Mesenteric fat pad (tissue), 1 donor: ENCODE results near the gene ACOT13. TPM values are rescaled to one million over a fixed set of nuclear protein-coding genes. Genes with fewer than 3 reads are reported as not detected.
"Not testable (repeated sequence)": the region's sequence is repeated elsewhere in the genome, so short reads cannot be mapped to it uniquely, and the experiment has no call there.

Experiments
- DNase-seq: peaks from one replicate; pipeline ENCODE4 v3.0.0-alpha.2; 2020; ENCODE audit warnings: low spot score
- total RNA-seq: library from RNA; stranded (reverse); fragmentation: NEBNext Ultra II Directional; extraction: Animal tissue kit (Norgen Biotek cat#: 25700); gene quantifications from one replicate; pipeline ENCODE4 v1.2.1, GENCODE V29; 2021
- donor health status: DM: yes; HTN: yes; CAD: no.

ACOT13 gene
- total RNA-seq, 1 donor from 2014 or later: 17.0 TPM

GRCh38 chr6:24692003-24692402 is 25.1 kb downstream of the ACOT13 start:
- no peak for DNase-seq

DNA sequence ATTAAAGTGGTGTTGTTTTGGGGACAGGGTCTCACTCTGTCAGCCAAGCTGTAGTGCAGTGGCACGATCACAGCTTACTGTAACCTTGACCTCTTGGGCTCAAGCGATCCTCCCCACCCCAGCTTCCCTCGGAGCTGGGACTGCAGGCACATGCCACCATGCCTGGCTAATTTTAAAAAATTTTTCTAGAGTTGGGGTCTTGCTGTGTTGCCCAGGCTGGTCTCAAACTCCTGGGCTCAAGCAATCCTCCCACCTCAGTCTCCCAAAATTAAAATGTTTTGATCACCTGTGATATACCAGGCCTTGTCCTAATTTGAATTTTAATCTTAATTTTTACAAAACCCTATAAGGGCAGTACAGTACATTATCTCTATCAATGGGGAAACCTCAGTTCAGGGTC is 25.5 kb downstream of the ACOT13 start:
- DNase-seq: no peak

- no peak for DNase-seq
Observed at GRCh38 chr6:24692848-24693592, 26.1 kb downstream of the ACOT13 start.

DNA sequence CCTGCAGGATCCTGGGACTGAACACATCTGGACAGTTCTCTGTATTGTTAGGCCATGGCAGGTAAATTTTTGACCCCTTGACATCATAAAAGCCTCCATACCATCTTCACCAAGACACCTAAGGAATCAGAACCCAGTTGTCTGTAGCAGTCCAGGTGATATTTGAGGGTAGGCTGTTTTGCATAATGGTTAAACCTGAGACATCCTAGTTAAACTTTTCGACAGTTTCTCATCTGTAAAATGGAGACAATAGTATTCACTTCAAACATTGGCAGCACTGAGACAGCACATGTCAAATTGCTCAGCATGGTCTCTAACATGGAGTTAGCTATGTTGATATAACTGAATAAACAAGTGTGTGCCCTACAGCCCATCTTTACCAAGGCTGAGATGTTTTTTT is 27.3 kb downstream of the ACOT13 start:
- no peak for DNase-seq

DNA sequence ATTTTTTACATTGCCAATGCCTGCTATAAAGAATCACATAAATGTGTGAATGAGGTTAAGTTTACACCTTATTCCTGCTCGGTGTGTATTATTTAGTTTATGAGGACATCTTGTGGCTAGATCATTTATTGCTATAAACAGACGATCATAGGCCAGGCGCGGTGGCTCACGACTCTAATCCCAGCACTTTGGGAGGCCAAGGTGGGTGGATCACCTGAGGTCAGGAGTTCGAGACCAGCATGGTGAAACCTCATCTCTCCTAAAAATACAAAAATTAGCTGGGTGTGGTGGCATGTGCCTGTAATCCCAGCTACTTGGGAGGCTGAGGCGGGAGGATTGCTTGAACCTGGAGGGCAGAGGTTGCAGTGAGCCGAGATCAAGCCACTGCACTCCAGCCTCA is 28.8 kb downstream of the ACOT13 start:
- not testable (repeated sequence) for DNase-seq

DNA sequence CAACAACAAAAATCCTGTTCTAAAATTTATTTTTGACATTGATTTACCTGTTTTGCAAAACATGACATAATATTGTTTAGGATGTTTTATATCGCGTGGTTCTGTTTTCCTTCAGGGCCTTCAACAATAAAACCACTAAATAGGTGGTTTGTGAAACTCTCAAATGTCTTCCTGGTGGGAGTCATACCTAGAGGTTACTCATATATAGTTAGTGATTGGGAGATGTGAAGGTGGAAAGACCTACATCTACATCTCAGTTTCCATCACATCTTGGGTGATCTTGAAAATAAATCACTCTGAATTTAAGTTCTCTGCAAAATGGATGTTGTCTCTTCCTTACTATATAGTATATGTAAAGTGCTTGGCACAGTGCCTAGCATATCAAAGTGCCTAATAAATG is 29.2 kb downstream of the ACOT13 start:
- no peak for DNase-seq

DNA sequence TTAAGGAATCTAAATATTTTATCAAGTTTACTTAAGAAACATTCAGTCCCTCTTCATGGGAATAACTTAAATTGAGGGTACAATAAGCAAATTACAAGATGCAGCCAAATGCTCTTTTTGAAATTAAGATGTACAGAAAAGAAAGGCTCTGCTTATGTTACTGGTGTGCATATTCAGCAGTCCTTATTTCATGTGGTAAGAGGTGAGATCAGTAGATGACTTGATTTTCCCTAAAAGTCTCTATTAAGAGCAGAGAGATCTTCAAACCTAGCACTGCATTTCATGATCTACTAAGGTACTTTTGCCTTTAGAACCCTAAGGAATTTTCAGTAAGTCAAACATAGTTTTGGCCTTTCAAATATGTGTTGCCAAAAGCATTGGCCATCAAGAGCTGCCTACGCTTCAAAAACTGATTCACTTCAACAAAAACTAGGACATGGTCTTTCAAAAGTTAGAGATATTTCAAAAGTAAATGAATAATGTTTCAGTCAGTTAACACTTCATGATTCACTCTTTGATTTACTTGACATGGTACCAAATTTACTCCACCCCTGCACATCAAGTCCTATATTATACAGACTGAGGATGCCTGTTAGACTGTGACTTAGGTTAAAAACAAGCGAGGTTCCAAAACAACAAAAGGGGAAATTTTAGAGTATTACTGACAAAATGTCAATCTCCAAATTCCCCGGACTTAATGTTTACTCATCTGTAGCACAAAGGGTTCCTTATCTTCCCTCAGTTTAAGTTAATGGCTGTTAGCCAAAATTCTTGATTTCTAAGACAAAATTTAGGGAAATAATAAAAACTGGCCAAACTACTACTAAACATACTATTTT is 32.9 kb downstream of the ACOT13 start:
- DNase-seq: no peak

GRCh38 chr6:24702720-24703282 is 35.9 kb downstream of the ACOT13 start:
- no peak for DNase-seq

- DNase-seq: no peak
Observed at GRCh38 chr6:24704468-24704867, 37.6 kb downstream of the ACOT13 start.

DNA sequence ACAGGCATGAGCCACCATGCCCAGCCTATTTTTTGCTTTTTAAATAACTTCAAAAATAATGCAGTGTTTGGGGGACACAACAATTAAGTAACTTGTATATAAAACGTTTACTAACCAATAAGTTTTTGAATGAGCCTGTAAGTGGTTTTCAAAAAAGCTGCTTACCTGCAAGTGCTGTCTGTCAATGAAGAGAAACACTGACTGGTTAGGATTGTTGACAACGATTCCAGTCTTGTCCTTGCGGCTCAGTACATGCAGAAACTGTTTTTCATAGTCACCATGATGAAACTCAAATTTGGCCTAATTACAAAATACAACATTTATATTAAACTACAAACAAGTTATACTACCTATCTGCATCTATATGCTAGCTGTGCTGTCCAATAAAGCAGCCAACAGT is 41.7 kb downstream of the ACOT13 start:
- no peak for DNase-seq

- DNase-seq: no peak
Observed at GRCh38 chr6:24709014-24709711, 42.3 kb downstream of the ACOT13 start.

- no peak for DNase-seq
Observed at GRCh38 chr6:24710519-24711303, 43.8 kb downstream of the ACOT13 start.

DNA sequence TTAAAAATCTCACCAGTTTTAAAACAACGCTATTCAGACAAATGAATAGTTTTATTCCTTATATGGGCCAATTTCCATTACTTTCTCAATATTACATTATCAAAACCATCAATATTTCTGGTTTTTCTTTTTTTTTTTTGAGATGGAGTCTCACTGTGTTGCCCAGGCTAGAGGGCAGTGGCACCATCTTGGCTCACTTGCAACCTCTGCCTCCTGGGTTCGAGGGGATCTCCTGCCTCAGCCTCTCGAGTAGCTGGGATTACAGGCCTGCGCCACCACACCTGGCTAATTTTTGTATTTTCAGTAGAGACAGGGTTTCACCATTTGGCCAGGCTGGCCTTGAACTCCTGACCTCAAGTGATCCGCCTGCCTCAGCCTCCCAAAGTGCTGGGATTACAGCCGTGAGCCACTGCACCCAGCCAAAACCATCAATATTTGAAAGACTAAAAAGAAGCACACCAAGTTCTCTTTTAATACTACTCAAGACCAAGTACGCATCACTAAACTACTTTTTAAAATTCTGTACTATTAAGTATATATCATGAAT is 49.8 kb downstream of the ACOT13 start:
- not testable (repeated sequence) for DNase-seq

- DNase-seq: no peak
Observed at GRCh38 chr6:24718449-24719124, 51.7 kb downstream of the ACOT13 start.

GRCh38 chr6:24719125-24719971 is 52.5 kb downstream of the ACOT13 start, which contains the start of gene C6orf62:
Gene C6orf62 (minus strand): TSS chr6:24719154. CDS start chr6:24718668, 486 bp downstream.
- no peak for DNase-seq

GRCh38 chr6:24720131-24720603 is 53.3 kb downstream of the ACOT13 start:
- peak; percentile 91 for DNase-seq

GRCh38 chr6:24720604-24721460 is 54.0 kb downstream of the ACOT13 start:
- peak; percentile 100 for DNase-seq
